ENCODE data around the gene GNPTG. TPM values are rescaled to one million over a fixed set of nuclear protein-coding genes. Genes with fewer than 3 reads are reported as not detected.

Gene GNPTG
- total RNA-seq, 1 experiment from 2014 or later, result 29.4 TPM

- H3K79me1 ChIP-seq (ENCODE audit: insufficient read depth, low read depth, low read length, poor library complexity, severe bottlenecking), result no peaks in the 10 kb centered on the region
- H3K4me1 Mint-ChIP-seq, result peaks cover 3 to 10% of the 10 kb centered on the region in 2 experiments; a peak in 2 of 4 replicates
- H3T11ph ChIP-seq (ENCODE audit: low read length), result no peak overlapping the region
- no peaks in the 10 kb centered on the region for H3K36me3 Mint-ChIP-seq (ENCODE audit: insufficient read depth in 1 of 3, low read depth in 3 of 3)
- no peak overlapping the region for H2BK5ac ChIP-seq (ENCODE audit: insufficient read length, low read length)
- H4K5ac ChIP-seq (ENCODE audit: insufficient read length, low read depth, low read length), result no peak overlapping the region
- TF ChIP-seq CTCF (conservative IDR thresholded peaks at IDR 0.05), result no peak
- H3K27ac Mint-ChIP-seq, result no peak overlapping the region
- no peak overlapping the region for H2BK12ac ChIP-seq (ENCODE audit: insufficient read length, low read depth, low read length)
- H3K23me2 ChIP-seq (ENCODE audit: insufficient read length, low read depth, low read length, poor library complexity, severe bottlenecking), result peaks cover 13% of the 10 kb centered on the region
- H2BK20ac ChIP-seq (ENCODE audit: low read depth, low read length, poor library complexity, severe bottlenecking), result no peak overlapping the region
- DNase-seq, result no peak
- no peak overlapping the region for H3K4me3 Mint-ChIP-seq
- no peak overlapping the region for H2AFZ ChIP-seq (ENCODE audit: low read length)
- no peak overlapping the region for H3K27ac ChIP-seq (ENCODE audit: insufficient read length, low read depth, low read length)
- H3K4me1 ChIP-seq (ENCODE audit: insufficient read depth, low read length), result no peaks in the 10 kb centered on the region
- no peak overlapping the region for H2BK15ac ChIP-seq (ENCODE audit: low read depth, low read length)
- H3K56ac ChIP-seq (ENCODE audit: insufficient read length, low read depth, low read length), result no peak overlapping the region
- no peaks in the 10 kb centered on the region for H3K79me2 ChIP-seq (ENCODE audit: insufficient read depth, low read length)
- no peaks in the 10 kb centered on the region for H3K9me3 Mint-ChIP-seq
- H3K18ac ChIP-seq (ENCODE audit: insufficient read length, low read depth, low read length), result no peak overlapping the region
- H3K14ac ChIP-seq (ENCODE audit: insufficient read depth, low read length), result no peak overlapping the region
- no peak overlapping the region for H3K4ac ChIP-seq (ENCODE audit: low read depth, low read length)
- H2BK120ac ChIP-seq (ENCODE audit: low read depth, low read length, poor library complexity, severe bottlenecking), result no peak overlapping the region
- no peak overlapping the region for H3K4me2 ChIP-seq (ENCODE audit: insufficient read depth, insufficient read length, low read length)
- H2AK5ac ChIP-seq (ENCODE audit: insufficient read length, low read length), result no peak overlapping the region
- no peak overlapping the region for H4K91ac ChIP-seq (ENCODE audit: insufficient read length, low read depth, low read length)
- H4K8ac ChIP-seq (replicated peaks; ENCODE audit: insufficient read length, low read depth, low read length), result no peak overlapping the region
- no peak overlapping the region for H3K23ac ChIP-seq (ENCODE audit: insufficient read length, low read depth, low read length)
- no peak overlapping the region for H3K9ac ChIP-seq (ENCODE audit: extremely low read depth, insufficient read length, low read length)
- peaks cover 16% of the 10 kb centered on the region; the same call in 1 of the 2 replicates for H3K27me3 ChIP-seq (ENCODE audit: insufficient read depth, low read length)
- H3K27me3 Mint-ChIP-seq (ENCODE audit: low read depth), result peaks cover 50% of the 10 kb centered on the region
- H4K20me1 ChIP-seq (ENCODE audit: control insufficient read depth, insufficient read depth, insufficient read length), result no peaks in the 10 kb centered on the region
- H3K9me3 ChIP-seq (ENCODE audit: control insufficient read depth, low read depth, low read length), result no peaks in the 10 kb centered on the region
- no CpG with 5 or more reads among the region's 9 CpGs for WGBS (ENCODE audit: extremely low coverage, insufficient read length, low lambda C conversion rate)
Measured at GRCh38 chr16:1337486-1337885, 14.2 kb upstream of the GNPTG start.
